Measurements from ENCODE around the gene FLOT1. TPM values are rescaled to one million over a fixed set of nuclear protein-coding genes. Genes with fewer than 3 reads are reported as not detected.

The FLOT1 gene
- total and polyA plus RNA-seq, 2 of the 13 experiments (the other 11 are each of a cell fraction or from before 2014, with no cell fraction given) = 82.3 to 130 TPM

DNA sequence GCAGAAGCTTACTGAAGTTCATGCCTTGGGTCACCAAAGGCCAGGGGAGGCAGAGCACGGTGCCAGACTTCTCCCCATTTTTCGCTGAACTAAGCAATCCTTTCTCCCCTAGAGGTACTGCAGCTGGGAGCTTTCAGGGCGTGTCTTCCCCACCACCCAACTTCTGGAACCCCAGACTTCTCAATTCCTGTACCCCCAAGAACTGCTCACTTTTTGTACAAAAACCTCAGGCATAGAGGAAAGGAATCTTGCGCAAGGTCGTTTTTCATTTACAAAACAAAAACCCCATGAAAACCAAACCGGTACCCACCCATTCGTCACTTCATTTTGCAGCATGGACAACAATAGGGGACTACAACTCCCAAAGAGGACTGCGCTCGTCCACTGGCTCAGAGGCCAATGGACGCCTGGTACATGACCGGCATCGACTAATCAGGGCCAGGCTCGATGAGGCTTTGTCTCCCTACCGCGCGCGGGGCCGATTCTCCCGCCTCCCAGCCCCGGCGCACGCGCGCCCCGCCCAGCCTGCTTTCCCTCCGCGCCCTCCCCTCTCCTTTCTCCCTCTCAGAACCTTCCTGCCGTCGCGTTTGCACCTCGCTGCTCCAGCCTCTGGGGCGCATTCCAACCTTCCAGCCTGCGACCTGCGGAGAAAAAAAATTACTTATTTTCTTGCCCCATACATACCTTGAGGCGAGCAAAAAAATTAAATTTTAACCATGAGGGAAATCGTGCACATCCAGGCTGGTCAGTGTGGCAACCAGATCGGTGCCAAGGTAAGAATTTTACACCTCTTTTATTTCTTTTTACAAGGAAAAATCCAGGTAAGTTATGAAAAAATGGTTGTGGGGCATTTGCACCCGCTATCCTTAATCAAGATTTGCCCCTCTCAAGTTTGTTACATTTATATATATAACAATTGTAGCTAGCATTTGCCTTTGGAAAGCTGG is 22.4 kb downstream of the FLOT1 start, which contains the start of gene TUBB (continued):
- peak; percentile 51 for TF ChIP-seq JARID2 (CRISPR knock-in tag; IDR thresholded peaks at IDR 0.05; ENCODE audit: insufficient replicate concordance)
- 0 out of 2 replicates have a peak, but pooled peaks have one; percentile 19 for TF ChIP-seq ZMYM3 (CRISPR knock-in tag; IDR thresholded peaks at IDR 0.05)
- peak; percentile 59; the same call in 1 of the 2 replicates for TF ChIP-seq ZSCAN31 (CRISPR knock-in tag; IDR thresholded peaks at IDR 0.05; ENCODE audit: low read depth)
- peak; percentile 94 for TF ChIP-seq MAFF (IDR thresholded peaks at IDR 0.05; ENCODE audit: low read depth, low read length)
- no peak for TF ChIP-seq ZNF496 (CRISPR knock-in tag; IDR thresholded peaks at IDR 0.05; ENCODE audit: insufficient replicate concordance)
- peak; percentile 82 for TF ChIP-seq SOX5 (CRISPR knock-in tag; IDR thresholded peaks at IDR 0.05; ENCODE audit: borderline replicate concordance)
- TF ChIP-seq, protein P1, sequence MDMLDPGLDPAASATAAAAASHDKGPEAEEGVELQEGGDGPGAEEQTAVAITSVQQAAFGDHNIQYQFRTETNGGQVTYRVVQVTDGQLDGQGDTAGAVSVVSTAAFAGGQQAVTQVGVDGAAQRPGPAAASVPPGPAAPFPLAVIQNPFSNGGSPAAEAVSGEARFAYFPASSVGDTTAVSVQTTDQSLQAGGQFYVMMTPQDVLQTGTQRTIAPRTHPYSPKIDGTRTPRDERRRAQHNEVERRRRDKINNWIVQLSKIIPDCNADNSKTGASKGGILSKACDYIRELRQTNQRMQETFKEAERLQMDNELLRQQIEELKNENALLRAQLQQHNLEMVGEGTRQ (IDR thresholded peaks at IDR 0.05; ENCODE audit: low read depth, low read length) = peak; percentile 57; the same call in 1 of the 2 replicates
- TF ChIP-seq, protein P1 (CRISPR knock-in tag; IDR thresholded peaks at IDR 0.05; ENCODE audit: borderline replicate concordance) = peak; percentile 63; the same call in 1 of the 2 replicates
- TF ChIP-seq, protein P2, sequence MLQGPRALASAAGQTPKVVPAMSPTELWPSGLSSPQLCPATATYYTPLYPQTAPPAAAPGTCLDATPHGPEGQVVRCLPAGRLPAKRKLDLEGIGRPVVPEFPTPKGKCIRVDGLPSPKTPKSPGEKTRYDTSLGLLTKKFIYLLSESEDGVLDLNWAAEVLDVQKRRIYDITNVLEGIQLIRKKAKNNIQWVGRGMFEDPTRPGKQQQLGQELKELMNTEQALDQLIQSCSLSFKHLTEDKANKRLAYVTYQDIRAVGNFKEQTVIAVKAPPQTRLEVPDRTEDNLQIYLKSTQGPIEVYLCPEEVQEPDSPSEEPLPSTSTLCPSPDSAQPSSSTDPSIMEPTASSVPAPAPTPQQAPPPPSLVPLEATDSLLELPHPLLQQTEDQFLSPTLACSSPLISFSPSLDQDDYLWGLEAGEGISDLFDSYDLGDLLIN (CRISPR knock-in tag; IDR thresholded peaks at IDR 0.05; ENCODE audit: borderline replicate concordance) = peak; percentile 97; the same call in 1 of the 2 replicates
- TF ChIP-seq ERF (CRISPR knock-in tag; IDR thresholded peaks at IDR 0.05) = no peak; the same call in 1 of the 2 replicates
- peak; percentile 76; the same call in 1 of the 2 replicates for TF ChIP-seq EED (CRISPR knock-in tag; IDR thresholded peaks at IDR 0.05)
- 0 out of 2 replicates have a peak, but pooled peaks have one; percentile 16 for TF ChIP-seq ZZZ3 (CRISPR knock-in tag; IDR thresholded peaks at IDR 0.05; ENCODE audit: borderline replicate concordance)
- TF ChIP-seq, protein P3, sequence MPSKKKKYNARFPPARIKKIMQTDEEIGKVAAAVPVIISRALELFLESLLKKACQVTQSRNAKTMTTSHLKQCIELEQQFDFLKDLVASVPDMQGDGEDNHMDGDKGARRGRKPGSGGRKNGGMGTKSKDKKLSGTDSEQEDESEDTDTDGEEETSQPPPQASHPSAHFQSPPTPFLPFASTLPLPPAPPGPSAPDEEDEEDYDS (CRISPR knock-in tag; IDR thresholded peaks at IDR 0.05) = peak; percentile 92
- TF ChIP-seq TGIF2 (CRISPR knock-in tag; IDR thresholded peaks at IDR 0.05) = peak; percentile 58; the same call in 1 of the 2 replicates
- peak; percentile 25; the same call in 1 of the 2 replicates for TF ChIP-seq NCOA2 (CRISPR knock-in tag; IDR thresholded peaks at IDR 0.05)
- peak; percentile 39; the same call in 1 of the 2 replicates for TF ChIP-seq HNF4G (IDR thresholded peaks at IDR 0.05; ENCODE audit: borderline replicate concordance, low read depth, low read length)
- no peak for TF ChIP-seq HNF4G (CRISPR knock-in tag; IDR thresholded peaks at IDR 0.05; ENCODE audit: borderline replicate concordance, low read depth)
- peak; percentile 15 for TF ChIP-seq TBL1XR1 (IDR thresholded peaks at IDR 0.05; ENCODE audit: borderline replicate concordance, low read length, partially characterized antibody)
- 0 out of 2 replicates have a peak, but pooled peaks have one; percentile 56 for TF ChIP-seq ZNF138 (CRISPR knock-in tag; IDR thresholded peaks at IDR 0.05; ENCODE audit: low read depth)
- no peak; the same call in 1 of the 2 replicates for TF ChIP-seq ZNF768 (CRISPR knock-in tag; IDR thresholded peaks at IDR 0.05)
- no peak for TF ChIP-seq ZFP62 (CRISPR knock-in tag; IDR thresholded peaks at IDR 0.05)
- 0 out of 2 replicates have a peak, but pooled peaks have one; percentile 30 for TF ChIP-seq RFXAP (CRISPR knock-in tag; IDR thresholded peaks at IDR 0.05; ENCODE audit: borderline replicate concordance)
- TF ChIP-seq ZKSCAN8 (CRISPR knock-in tag; IDR thresholded peaks at IDR 0.05; ENCODE audit: borderline replicate concordance) = no peak
- peak; percentile 17; the same call in 1 of the 2 replicates for TF ChIP-seq ZIK1 (CRISPR knock-in tag; IDR thresholded peaks at IDR 0.05; ENCODE audit: borderline replicate concordance, low read depth)
- TF ChIP-seq NR2F2 (IDR thresholded peaks at IDR 0.05; ENCODE audit: borderline replicate concordance, low read depth) = peak; percentile 6; the same call in 1 of the 2 replicates
- TF ChIP-seq NFATC3 (CRISPR knock-in tag; IDR thresholded peaks at IDR 0.05) = no peak
